IgD-negative memory B cell (primary cell): Measurements from ENCODE around the gene MCC. TPM values are rescaled to one million over a fixed set of nuclear protein-coding genes. Genes with fewer than 3 reads are reported as not detected.

Experiments used
- H3K27ac Mint-ChIP-seq, 3 donors: one replicate each; pipeline ENCODE4 v1.8.0; 2020 to 2022; ENCODE audit warnings: mild to moderate bottlenecking in 3 of 3, mixed read lengths in 3 of 3, moderate library complexity in 1 of 3
- H3K27me3 Mint-ChIP-seq: one replicate; pipeline ENCODE4 v1.8.0; 2021; ENCODE audit warnings: mixed read lengths
- H3K36me3 Mint-ChIP-seq: one replicate; pipeline ENCODE4 v1.8.0; 2020; ENCODE audit warnings: mild to moderate bottlenecking, mixed read lengths
- H3K4me1 Mint-ChIP-seq, 3 donors: one replicate each; pipeline ENCODE4 v1.8.0; 2020 to 2022; ENCODE audit warnings: mixed read lengths in 3 of 3, mild to moderate bottlenecking in 1 of 3
- H3K4me3 Mint-ChIP-seq, 4 donors: one replicate each; pipeline ENCODE4 v1.8.0; 2020 to 2022; ENCODE audit warnings: mild to moderate bottlenecking in 4 of 4, mixed read lengths in 4 of 4, moderate library complexity in 3 of 4
- H3K9me3 Mint-ChIP-seq, 3 donors: one replicate each; pipeline ENCODE4 v1.8.0; 2020 to 2021; ENCODE audit warnings: mixed read lengths in 3 of 3, mild to moderate bottlenecking in 1 of 3
- polyA plus RNA-seq: library from polyadenylated mRNA; unstranded; fragments of 300-500 nt; fragmentation: Illumina TruSeq; gene quantifications from one replicate; pipeline ENCODE4 v1.2.3, GENCODE V29; 2021

Gene MCC
- polyA plus RNA-seq, 1 donor from 2014 or later = 0.40 TPM

DNA sequence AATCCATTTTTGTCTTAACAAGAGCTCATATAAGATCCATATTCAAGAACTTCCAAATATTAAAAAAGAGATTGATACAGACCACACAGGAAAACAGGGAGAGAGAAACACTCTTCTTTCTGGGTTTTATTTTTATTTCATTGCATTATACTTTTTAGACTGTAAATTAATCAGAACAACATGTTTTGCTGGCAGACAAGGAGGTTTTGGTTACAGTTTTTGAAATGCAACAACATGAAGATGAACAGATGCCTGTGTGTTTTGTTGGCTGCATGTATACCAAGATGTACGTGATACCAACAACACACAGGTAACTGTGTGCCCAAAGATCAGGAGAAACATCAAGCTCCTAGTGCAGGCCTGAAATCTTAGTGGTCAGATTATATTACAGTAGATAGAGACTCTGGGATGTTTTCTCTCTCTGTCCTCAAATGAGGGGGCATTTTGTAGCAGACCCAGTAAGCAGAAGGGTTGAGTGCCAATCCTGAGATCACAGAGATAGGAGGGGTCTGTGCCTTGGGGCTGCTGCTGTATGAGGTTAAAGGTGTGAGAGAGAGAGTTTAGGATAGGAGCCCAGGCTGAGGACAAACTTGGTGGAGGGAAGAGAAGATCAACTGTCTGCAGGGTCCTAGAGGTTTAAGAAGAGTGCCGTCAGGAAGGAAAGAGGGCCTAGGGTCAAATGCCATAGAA is 359.5 kb downstream of the MCC start:
- H3K4me1 Mint-ChIP-seq = no peaks in the 10 kb centered on the region
- H3K27me3 Mint-ChIP-seq = no peaks in the 10 kb centered on the region
- no peaks in the 10 kb centered on the region for H3K36me3 Mint-ChIP-seq
- H3K4me3 Mint-ChIP-seq = no peak overlapping the region
- no peak overlapping the region for H3K27ac Mint-ChIP-seq
- peaks cover 2 to 8% (median 5%) of the 10 kb centered on the region in 3 donors for H3K9me3 Mint-ChIP-seq

DNA sequence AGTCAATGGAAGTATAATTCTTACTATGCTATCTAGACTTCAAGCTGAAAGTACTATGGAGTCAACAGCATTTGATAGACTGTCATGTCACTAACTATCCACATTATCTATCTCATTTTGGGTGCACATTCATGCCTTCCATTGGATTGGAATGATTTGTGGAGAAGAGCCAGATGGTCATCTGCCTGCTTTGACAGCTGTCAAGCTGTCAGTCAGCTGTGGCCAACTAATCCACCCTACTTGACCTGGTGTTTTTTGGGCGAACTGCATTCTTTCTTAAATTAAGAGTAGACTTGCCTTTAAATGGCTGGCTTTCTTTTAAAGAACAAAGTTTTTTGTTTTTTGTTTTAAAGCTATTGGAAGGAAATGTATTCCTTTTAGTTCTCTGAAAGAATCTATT is 360.2 kb downstream of the MCC start:
- Mint-ChIP-seq H3K9me3 (peaks cover 2 to 8% (median 5%) of the 10 kb centered on the region in 3 donors), H3K27me3 (no peaks in the 10 kb centered on the region), H3K4me3 (no peak overlapping the region), H3K27ac (no peak overlapping the region), H3K36me3 (no peaks in the 10 kb centered on the region), H3K4me1 (no peaks in the 10 kb centered on the region)

DNA sequence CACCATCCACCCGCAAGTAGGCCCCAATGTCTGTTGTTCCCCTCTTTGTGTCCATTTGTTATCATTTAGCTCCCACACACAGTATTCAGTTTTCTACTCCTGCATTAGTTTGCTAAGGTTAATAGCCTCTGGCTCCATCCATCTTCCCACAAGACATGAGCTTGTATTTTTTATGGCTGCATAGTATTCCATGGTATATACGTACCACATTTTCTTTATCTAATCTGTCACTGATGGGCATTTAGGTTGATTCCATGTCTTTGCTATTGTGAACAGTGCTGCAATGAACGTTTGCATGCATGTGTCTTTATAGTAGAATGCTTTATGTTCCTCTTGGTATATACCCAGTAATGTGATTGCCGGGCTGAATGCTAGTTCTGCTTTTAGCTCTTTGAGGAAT is 361.2 kb downstream of the MCC start:
- no peaks in the 10 kb centered on the region for H3K36me3 Mint-ChIP-seq
- no peaks in the 10 kb centered on the region for H3K27me3 Mint-ChIP-seq
- H3K4me1 Mint-ChIP-seq = no peaks in the 10 kb centered on the region
- no peak overlapping the region for H3K27ac Mint-ChIP-seq
- H3K4me3 Mint-ChIP-seq = peak overlapping the region in 1 of 4 donors; percentile 6
- H3K9me3 Mint-ChIP-seq = peaks cover 2 to 8% (median 5%) of the 10 kb centered on the region in 3 donors

DNA sequence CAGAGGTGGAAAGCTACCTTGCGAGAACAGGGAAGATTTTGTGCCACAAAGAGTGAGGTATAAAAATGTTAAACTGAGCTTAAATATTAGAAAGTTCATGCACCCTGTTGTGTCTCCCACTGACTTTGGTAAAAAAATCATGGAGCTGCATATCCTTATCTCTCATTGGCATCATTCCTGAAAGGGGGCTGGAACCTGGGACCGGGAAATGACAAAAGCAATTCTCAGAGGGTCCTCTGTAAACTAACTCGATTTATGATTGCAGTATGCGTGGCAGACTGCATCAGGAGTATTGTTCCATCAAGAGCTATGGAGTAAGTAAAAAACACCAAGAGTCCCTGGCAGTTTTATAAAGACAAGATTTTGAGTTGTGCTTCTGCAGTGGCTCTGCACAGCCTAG is 362.9 kb downstream of the MCC start:
- Mint-ChIP-seq H3K36me3 (no peaks in the 10 kb centered on the region), H3K27me3 (no peaks in the 10 kb centered on the region), H3K9me3 (peaks cover 2 to 8% (median 5%) of the 10 kb centered on the region in 3 donors), H3K27ac (no peak overlapping the region), H3K4me1 (no peaks in the 10 kb centered on the region), H3K4me3 (no peak overlapping the region)

DNA sequence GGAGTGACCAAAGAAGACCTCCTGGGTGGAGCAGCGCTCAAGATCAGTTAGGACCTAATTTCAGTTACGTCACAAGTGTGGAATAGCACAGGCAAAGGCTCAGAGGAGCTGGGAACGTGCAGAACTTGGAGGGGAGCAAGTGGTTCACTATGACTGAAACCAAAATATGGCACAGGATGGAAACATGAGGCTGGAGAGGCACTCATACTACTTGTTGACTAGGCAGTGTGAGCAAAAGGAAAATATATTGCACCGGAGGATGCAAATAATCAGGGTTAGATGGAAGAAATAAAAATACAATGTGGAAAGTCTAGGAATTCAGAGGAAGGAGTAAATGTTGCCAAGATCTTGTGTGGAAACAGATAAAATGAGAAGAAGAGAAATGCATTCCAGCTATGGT is 363.3 kb downstream of the MCC start:
- Mint-ChIP-seq H3K4me1 (no peaks in the 10 kb centered on the region), H3K27me3 (no peaks in the 10 kb centered on the region), H3K36me3 (no peaks in the 10 kb centered on the region), H3K9me3 (peaks cover 2 to 6% (median 5%) of the 10 kb centered on the region in 3 donors), H3K4me3 (no peak overlapping the region), H3K27ac (no peak overlapping the region)

DNA sequence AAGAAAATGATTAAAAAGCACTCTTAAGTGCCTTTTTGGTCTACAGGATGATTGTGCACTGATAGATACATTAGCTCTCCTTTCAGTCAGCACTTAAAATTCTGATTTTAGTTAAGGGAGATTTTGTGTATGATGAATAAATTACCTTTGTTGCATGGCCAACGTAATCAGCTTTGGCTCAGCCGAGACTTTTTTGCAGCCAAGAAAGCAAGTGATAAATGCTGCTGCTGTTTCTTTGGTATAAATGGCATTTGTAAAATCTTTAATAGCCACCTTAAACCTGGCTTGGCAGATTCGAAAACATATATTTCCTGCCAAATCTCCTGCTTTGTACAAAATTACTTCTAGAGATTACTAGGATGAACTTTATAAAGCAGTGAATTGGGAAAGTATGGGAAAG is 364.0 kb downstream of the MCC start:
- Mint-ChIP-seq H3K27ac (no peak overlapping the region), H3K4me3 (no peak overlapping the region), H3K9me3 (peaks cover 2 to 5% (median 4%) of the 10 kb centered on the region in 3 donors), H3K36me3 (no peaks in the 10 kb centered on the region), H3K27me3 (no peaks in the 10 kb centered on the region), H3K4me1 (peaks cover 0 to 2% (median 0%) of the 10 kb centered on the region in 3 donors)

DNA sequence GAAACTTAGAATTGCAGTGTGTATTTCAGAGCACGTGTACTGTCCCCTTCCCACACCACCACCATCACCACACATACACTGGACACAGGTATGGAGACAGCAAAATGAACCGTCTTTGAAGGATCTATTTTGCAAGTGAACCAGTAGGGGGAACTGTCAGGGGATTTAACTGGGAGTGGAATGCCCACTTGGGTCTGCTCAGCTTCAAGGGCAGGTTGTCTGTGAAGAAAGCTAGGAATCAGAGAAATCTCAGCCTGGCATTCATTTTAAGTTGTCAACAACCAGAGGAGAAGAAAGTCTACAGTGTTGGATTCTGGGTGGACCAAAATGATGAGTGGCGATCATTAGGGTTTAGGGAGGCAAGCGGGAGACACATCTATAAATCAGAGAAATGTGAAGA is 364.6 kb downstream of the MCC start:
- H3K27me3 Mint-ChIP-seq = no peaks in the 10 kb centered on the region
- H3K4me1 Mint-ChIP-seq = peaks cover 0 to 2% (median 0%) of the 10 kb centered on the region in 3 donors
- H3K9me3 Mint-ChIP-seq = peaks cover 2 to 5% (median 3%) of the 10 kb centered on the region in 3 donors
- no peak overlapping the region for H3K27ac Mint-ChIP-seq
- no peak overlapping the region for H3K4me3 Mint-ChIP-seq
- H3K36me3 Mint-ChIP-seq = no peaks in the 10 kb centered on the region

DNA sequence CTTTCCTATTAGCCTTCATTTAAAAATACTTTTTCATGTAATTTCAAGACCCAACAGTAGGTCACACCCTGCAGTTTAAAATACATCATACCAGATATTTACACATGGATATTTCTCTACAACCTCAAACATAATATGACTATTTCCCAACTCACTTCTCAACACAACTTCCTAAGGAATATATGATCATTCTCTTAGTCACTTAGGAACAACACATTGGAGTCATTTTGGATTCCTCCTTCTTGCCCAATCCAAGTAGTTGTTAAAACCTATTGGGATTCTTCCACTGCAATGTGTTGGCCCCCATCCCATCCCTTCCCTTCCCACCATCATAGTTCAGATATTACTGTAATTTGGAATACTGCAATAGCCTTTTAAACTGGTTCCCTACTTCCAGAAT is 366.2 kb downstream of the MCC start:
- Mint-ChIP-seq H3K36me3 (no peaks in the 10 kb centered on the region), H3K9me3 (peaks cover 2 to 3% (median 3%) of the 10 kb centered on the region in 3 donors), H3K27ac (no peak overlapping the region), H3K4me3 (no peak overlapping the region), H3K4me1 (peaks cover 0 to 2% (median 0%) of the 10 kb centered on the region in 3 donors), H3K27me3 (peaks cover 5% of the 10 kb centered on the region)

DNA sequence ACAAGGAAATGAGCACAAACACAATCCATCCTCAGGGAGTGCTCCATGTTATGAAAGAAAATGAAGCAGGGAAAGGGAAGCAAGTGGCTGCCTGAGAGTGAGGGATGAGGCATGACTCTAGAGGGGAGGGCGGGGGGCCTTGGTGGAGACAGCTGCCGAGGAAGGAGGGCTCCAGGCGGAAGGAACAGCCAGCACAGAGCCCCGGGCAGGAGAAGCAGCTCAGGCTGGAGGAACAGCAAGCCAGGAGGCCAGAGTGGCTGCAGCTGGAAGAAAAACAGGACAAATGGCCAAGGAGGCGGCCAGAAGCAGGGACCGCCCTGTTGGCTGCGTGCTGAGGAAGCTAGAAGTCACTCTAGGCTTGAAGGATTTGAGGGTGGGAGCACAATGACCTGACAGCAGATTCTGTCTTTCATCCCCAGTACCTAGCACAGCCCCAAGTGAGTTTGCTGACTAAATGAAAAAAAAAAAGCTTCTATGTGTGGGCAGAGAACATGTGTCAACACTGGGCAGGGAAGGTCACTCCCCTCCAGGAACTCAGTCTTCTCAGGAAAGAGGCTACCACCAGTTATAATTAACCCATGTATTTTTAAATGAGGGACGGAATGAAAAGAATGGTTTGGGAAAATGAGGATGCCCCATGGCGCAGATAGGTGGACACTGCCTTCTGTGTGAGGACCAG is 368.9 kb downstream of the MCC start:
- no peak overlapping the region for H3K27ac Mint-ChIP-seq
- peaks cover 0 to 2% (median 0%) of the 10 kb centered on the region in 3 donors for H3K4me1 Mint-ChIP-seq
- H3K9me3 Mint-ChIP-seq = no peaks in the 10 kb centered on the region
- H3K4me3 Mint-ChIP-seq = no peak overlapping the region
- H3K27me3 Mint-ChIP-seq = peaks cover 8% of the 10 kb centered on the region
- peaks cover 2% of the 10 kb centered on the region for H3K36me3 Mint-ChIP-seq

DNA sequence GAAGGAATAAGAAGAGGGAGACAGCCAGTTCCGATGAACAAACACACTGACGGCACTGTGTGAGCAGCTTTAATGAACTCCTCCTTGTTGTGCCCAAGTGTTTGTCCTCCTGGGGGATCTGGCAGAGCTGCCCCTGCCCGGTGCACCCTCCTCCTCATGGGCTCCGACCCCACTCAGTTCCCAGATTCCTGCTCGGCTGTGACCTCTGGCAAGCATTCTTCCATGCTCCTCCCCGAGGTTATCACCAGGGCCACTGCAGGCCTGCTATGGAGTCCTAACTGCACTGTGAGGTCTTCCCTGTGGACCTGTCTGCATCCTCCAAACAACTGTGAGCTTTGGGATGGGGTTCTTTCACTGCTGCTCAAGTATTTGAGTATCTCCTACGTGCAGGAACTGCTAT is 369.5 kb downstream of the MCC start:
- H3K27me3 Mint-ChIP-seq = peaks cover 8% of the 10 kb centered on the region
- H3K36me3 Mint-ChIP-seq = peaks cover 2% of the 10 kb centered on the region
- peaks cover 0 to 2% (median 0%) of the 10 kb centered on the region in 3 donors for H3K9me3 Mint-ChIP-seq
- H3K27ac Mint-ChIP-seq = no peak overlapping the region
- H3K4me1 Mint-ChIP-seq = peaks cover 0 to 2% (median 0%) of the 10 kb centered on the region in 3 donors
- no peak overlapping the region for H3K4me3 Mint-ChIP-seq

DNA sequence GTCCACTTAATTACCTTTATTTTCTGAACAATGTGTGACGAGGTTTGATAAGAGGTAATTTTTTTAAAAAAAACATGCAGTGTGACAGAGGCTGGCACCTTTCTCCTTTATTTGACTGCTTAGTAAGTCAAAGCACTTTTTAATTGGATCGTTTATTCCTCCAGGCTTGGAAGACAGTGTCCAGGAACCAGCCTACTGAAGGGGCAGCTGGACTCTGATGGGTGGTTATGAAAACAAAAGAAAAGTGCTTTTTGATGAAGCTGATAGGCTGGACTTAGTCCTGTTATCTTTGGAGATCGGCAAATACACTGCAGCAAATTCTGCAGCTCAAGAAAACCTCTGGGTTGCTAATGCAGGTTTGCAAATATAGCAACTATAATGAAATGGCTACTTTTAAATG is 370.0 kb downstream of the MCC start:
- no peak overlapping the region for H3K4me3 Mint-ChIP-seq
- H3K27ac Mint-ChIP-seq = no peak overlapping the region
- peaks cover 0 to 6% (median 0%) of the 10 kb centered on the region in 3 donors for H3K9me3 Mint-ChIP-seq
- peaks cover 0 to 2% (median 0%) of the 10 kb centered on the region in 3 donors for H3K4me1 Mint-ChIP-seq
- H3K36me3 Mint-ChIP-seq = peaks cover 2% of the 10 kb centered on the region
- H3K27me3 Mint-ChIP-seq = peaks cover 8% of the 10 kb centered on the region

DNA sequence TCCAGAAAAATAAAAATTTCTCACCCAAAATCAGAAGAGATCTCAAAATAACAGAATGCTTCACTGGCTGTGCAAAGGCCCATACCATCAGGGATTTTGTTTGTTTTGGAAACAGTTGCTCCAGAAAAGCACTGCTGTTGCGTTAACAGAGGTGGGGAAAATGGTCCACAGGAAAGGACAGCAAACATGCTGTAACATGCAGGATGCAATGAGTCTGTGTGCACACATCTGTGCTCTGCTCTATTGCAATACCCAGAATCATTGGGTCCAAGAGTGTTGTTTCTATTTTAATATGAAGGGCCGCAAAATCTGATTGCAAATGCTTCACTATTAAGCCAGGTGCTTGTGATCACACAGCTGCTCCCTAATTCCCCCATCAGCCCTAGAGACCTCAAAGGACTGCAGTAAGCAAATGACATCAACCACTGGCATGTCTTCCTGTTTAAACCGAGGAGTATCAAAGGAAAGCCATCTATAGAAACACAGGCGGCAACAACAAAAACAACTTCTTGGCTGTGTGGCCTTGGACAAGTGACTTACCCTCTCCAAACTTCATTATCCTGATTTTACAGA is 370.6 kb downstream of the MCC start:
- Mint-ChIP-seq H3K4me1 (peaks cover 0 to 2% (median 0%) of the 10 kb centered on the region in 3 donors), H3K36me3 (peaks cover 2% of the 10 kb centered on the region), H3K27me3 (peaks cover 10% of the 10 kb centered on the region), H3K27ac (no peak overlapping the region), H3K9me3 (peaks cover 0 to 6% (median 0%) of the 10 kb centered on the region in 3 donors), H3K4me3 (no peak overlapping the region)

DNA sequence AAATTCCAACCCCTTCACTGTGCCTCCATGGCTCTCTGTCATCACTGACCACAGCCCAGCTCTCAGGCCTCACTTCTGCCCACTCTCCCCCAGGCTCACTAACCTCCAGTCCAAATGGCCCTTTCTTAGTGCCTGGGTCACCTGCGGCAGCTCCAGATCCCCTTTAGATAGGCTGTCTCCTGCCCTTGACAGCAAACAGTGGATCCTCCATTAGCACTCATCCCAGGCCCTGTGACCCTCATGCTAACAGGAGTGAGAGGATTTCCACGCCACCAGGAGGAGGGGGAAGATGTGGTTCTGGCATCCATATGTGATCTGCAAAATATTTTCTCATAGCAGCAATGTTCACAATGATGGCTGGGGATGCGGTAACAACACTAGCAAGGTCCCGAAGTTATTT is 372.3 kb downstream of the MCC start:
- no peak overlapping the region for H3K27ac Mint-ChIP-seq
- H3K36me3 Mint-ChIP-seq = peaks cover 2% of the 10 kb centered on the region

DNA sequence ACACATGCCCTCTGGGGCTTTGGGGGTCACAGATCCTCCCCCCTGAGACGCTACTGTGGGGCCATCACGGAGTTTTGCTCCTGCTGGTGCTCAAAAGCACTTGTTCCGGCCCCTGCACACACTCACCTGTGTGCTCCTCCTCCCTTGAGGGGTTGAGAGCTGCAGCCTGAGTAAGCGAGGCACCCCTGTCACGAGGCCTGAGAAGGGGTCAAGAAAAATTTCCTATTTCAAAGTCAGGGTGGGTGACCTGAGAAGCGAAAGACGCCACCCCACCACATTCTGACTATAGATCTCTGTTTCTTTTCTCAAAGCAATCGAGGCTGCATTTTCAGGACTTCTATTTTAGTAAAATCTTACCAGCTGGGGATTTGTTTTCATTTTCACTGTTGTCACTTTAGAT is 373.2 kb downstream of the MCC start:
- Mint-ChIP-seq H3K27ac (no peak overlapping the region), H3K27me3 (peaks cover 10% of the 10 kb centered on the region), H3K4me1 (peaks cover 0 to 2% (median 0%) of the 10 kb centered on the region in 3 donors), H3K36me3 (peaks cover 2% of the 10 kb centered on the region), H3K4me3 (no peak overlapping the region), H3K9me3 (peaks cover 0 to 6% (median 0%) of the 10 kb centered on the region in 3 donors)

More for the DNA sequence above, 372.3 kb downstream of the MCC start:
- Mint-ChIP-seq H3K4me1 (peaks cover 0 to 2% (median 0%) of the 10 kb centered on the region in 3 donors), H3K27me3 (peaks cover 10% of the 10 kb centered on the region), H3K9me3 (peaks cover 0 to 6% (median 0%) of the 10 kb centered on the region in 3 donors), H3K4me3 (no peak overlapping the region)

DNA sequence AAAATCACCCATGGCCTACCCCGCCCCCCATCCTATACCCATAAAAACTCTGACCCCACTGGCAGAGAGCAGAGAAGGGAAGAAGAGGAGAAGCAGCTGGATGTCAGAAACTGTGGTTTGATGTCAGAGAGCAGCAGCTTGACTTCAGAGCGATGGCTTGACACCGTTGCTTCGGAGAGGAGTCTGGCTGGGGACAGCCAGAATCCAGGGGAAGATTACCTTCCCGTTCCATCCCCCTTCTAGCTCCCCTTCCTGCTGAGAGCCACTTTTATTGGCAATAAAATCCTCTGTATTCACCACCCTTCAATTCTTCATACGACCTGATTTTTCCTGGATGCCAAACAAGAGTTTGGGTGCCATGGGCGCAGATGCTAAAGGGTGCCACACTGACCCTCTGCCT is 373.7 kb downstream of the MCC start:
- H3K27me3 Mint-ChIP-seq = peaks cover 10% of the 10 kb centered on the region
- H3K4me3 Mint-ChIP-seq = no peak overlapping the region
- peaks cover 0 to under 1% (median 0%) of the 10 kb centered on the region in 3 donors for H3K4me1 Mint-ChIP-seq
- H3K36me3 Mint-ChIP-seq = peaks cover 2% of the 10 kb centered on the region
- peaks cover 0 to 6% (median 0%) of the 10 kb centered on the region in 3 donors for H3K9me3 Mint-ChIP-seq
- H3K27ac Mint-ChIP-seq = no peak overlapping the region
